Neutrophil (primary cell): Measurements from ENCODE around the gene CCR5AS.
A peak's percentile ranks its signal among the peaks of the same experiment; 100 is the strongest.

Source experiments
- H3K27ac ChIP-seq: fragments of 200-600 bp; sonication (generic); 2 replicates; pipeline ENCODE4 v1.5.1; 2016; ENCODE audit warnings: mild to moderate bottlenecking, moderate library complexity
- H3K27me3 ChIP-seq: fragments of 200-600 bp; sonication (generic); 2 replicates; pipeline ENCODE4 v1.6.0; 2016; ENCODE audit warnings: mild to moderate bottlenecking
- H3K36me3 ChIP-seq: fragments of 200-600 bp; sonication (generic); 2 replicates; pipeline ENCODE4 v1.5.1; 2017
- H3K4me1 ChIP-seq, 2 experiments: fragments of 200-600 bp in 1 of 2; sonication (generic) in 1 of 2; 1 replicate in 1 of 2; 2 replicates in 1 of 2; pipeline versions ENCODE4 v1.5.1 to v1.6.1; 2013 to 2016; ENCODE audit warnings: low read depth in 1 of 2, low read length in 1 of 2, mild to moderate bottlenecking in 1 of 2, moderate library complexity in 1 of 2; ENCODE audit not compliant: control insufficient read depth in 1 of 2, insufficient read depth in 1 of 2
- H3K4me3 ChIP-seq, 2 experiments: fragments of 200-600 bp in 1 of 2; sonication (generic) in 1 of 2; 1 replicate in 1 of 2; 2 replicates in 1 of 2; pipeline ENCODE4 v1.5.1; 2013 to 2016; ENCODE audit warnings: low read depth in 1 of 2, low read length in 1 of 2, mild to moderate bottlenecking in 1 of 2, moderate library complexity in 1 of 2
- H3K9me3 ChIP-seq: fragments of 200-600 bp; sonication (generic); 2 replicates; pipeline ENCODE4 v1.5.1; 2016
- TF ChIP-seq, protein P1 (sequence below): fragments of 200-600 bp; sonication (generic); IDR thresholded peaks from 2 replicates; pipeline ENCODE4 v1.5.1; 2016; ENCODE audit warnings: antibody characterized with exemption

Gene CCR5AS

DNA sequence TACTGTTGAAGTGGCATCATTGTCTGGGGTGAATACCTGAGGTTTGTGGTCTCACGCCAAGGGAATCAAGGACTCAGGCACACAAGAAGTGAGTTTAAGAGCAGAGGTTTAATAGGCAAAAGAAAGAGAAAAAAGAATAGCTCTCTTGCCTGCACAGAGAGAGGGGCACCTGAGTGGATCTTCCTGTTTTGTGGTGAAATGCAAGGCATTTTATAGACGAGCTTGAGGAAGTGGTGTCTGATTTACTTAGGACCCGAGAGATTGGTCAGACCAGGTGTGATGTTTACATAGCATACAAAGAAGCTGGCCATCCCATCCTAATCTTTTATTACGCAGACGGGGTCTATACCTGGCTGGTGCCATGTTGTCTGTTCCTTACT is 22.9 kb downstream of the CCR5AS start:
- Histone ChIP-seq H3K36me3 (no peaks in the 10 kb centered on the region), H3K4me1 (no peaks in the 10 kb centered on the region), H3K27ac (no peak overlapping the region), H3K9me3 (no peaks in the 10 kb centered on the region), H3K27me3 (no peaks in the 10 kb centered on the region), H3K4me3 (no peak overlapping the region)
- TF ChIP-seq, protein P1, sequence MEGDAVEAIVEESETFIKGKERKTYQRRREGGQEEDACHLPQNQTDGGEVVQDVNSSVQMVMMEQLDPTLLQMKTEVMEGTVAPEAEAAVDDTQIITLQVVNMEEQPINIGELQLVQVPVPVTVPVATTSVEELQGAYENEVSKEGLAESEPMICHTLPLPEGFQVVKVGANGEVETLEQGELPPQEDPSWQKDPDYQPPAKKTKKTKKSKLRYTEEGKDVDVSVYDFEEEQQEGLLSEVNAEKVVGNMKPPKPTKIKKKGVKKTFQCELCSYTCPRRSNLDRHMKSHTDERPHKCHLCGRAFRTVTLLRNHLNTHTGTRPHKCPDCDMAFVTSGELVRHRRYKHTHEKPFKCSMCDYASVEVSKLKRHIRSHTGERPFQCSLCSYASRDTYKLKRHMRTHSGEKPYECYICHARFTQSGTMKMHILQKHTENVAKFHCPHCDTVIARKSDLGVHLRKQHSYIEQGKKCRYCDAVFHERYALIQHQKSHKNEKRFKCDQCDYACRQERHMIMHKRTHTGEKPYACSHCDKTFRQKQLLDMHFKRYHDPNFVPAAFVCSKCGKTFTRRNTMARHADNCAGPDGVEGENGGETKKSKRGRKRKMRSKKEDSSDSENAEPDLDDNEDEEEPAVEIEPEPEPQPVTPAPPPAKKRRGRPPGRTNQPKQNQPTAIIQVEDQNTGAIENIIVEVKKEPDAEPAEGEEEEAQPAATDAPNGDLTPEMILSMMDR = no peak

DNA sequence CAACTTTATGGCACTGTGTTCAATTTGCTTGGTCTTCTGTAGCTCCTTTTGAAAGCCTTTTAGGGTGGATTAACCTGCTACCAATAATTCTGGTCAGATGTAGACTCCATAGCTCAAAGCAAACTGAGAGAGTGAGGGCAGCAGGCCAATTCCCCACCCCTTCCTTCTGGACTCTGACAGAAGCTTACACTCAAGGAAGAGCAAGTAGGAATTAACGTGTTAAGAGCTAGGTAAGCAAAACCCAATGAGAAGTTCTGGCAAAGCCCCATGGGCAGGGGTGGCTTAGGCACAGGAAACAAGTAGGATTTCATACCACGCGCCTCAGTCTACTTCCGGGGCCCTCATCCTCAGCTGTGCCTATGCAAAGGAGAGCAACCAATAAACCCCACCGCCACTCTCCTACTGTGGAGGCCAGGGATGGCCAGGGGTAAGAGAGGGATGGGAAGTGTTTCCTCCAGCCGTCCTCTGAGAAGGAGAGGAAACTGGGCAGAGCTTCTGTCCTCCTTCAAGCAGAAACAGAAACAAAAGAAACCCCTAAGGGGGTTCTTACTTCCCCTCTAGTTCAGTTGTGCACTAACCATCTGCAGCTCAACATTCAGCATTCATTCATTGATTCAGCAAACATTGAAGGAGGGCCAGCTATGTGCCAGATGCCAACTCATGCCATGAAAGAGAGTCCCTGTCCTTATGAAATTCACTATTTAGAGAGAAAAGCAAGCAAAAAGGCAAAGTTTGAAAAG is 23.5 kb downstream of the CCR5AS start:
- TF ChIP-seq, protein P1 = no peak
- Histone ChIP-seq H3K4me1 (no peaks in the 10 kb centered on the region), H3K27me3 (no peaks in the 10 kb centered on the region), H3K27ac (no peak overlapping the region), H3K9me3 (no peaks in the 10 kb centered on the region), H3K4me3 (no peak overlapping the region), H3K36me3 (no peaks in the 10 kb centered on the region)

DNA sequence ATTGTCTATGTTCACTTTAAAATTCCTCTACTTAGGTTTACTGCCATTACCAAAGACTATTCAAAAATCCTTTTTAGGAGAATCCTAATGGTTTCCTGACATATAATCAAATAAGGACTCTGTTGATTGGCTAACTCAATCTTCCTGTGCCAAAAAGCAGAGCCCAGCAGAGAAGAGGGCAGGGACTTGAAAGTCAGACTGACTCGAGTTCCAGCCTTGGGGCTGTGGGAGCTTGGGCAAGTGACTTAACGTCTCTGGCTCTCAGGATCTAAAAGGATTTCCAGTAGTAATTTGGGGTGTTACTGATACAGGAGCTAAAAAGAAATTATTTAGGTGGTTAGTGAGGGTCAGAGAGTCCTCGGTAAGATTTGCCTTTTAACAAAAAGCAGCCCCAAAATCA is 25.2 kb downstream of the CCR5AS start:
- TF ChIP-seq, protein P1 = no peak
- Histone ChIP-seq H3K9me3 (no peaks in the 10 kb centered on the region), H3K4me1 (no peaks in the 10 kb centered on the region), H3K36me3 (no peaks in the 10 kb centered on the region), H3K4me3 (no peak overlapping the region), H3K27ac (no peak overlapping the region), H3K27me3 (no peaks in the 10 kb centered on the region)

DNA sequence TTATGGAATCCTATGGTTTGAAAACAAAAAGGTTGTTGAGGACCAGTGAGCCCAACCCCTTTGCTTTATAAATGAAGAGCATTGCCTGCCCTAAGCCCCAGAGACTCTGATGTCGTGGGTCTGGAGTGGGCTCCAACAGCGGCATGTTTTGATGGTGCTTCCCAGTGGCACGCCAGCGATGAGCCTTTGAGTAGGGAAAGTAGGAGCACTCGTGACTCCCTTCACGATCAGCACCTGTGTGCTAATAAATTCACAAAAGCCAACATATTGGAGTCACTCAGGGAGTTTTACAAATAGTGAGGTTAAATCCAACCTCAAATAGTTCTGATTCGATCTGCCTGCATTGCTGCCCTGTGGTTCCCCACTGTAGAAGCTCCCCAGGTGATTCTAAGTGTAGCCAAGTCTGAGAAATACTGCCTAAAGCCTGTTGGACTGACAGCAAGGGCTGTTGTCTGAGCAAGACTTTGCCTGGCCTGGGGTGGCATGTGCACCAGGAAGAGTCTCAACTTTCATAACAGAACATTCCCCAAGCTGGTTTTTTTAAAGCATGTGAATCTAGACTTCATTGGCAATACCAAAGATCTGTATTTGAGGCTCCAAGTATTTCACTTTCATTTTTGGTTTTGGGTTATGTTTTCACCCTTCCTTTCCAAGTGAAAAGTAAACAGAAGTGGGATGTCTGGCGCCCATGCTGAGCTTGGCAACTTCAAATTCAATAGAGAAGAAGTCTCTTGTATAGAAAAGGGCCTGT is 26.2 kb downstream of the CCR5AS start:
- TF ChIP-seq, protein P1 = no peak
- Histone ChIP-seq H3K4me1 (no peaks in the 10 kb centered on the region), H3K27ac (no peak overlapping the region), H3K27me3 (no peaks in the 10 kb centered on the region), H3K9me3 (no peaks in the 10 kb centered on the region), H3K36me3 (no peaks in the 10 kb centered on the region), H3K4me3 (no peak overlapping the region)

DNA sequence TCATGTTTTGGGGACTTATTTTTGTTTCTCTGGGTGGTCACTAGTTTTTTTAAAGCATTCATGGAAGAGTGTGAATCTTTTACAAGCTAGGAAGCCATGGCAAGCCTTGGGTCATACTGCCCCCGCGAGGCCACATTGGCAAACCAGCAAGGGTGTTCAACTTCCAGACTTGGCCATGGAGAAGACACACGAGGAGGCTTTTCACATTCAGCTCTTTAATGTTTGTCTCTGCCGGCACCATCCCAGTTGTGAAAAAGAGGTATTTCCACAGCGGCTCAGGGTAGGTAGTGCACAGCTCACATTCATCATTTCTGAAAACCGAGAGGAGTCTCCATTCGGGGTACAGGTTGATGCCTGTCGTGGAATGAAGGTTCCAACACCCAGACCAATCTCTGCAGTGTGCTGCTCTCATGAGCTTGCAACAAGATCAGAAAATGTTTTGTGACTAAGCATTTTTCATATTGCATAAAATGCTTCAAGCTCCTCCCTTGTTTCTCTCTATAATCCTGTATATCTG is 28.4 kb downstream of the CCR5AS start:
- TF ChIP-seq, protein P1 = peak; percentile 58
- Histone ChIP-seq H3K4me3 (no peak overlapping the region), H3K27ac (no peak overlapping the region), H3K36me3 (no peaks in the 10 kb centered on the region), H3K27me3 (peaks cover 5% of the 10 kb centered on the region), H3K4me1 (no peaks in the 10 kb centered on the region), H3K9me3 (no peaks in the 10 kb centered on the region)
